Stomach (tissue), 4 donors: ENCODE data around the gene MYO9A.

Experiments
- POLR2AphosphoS5 ChIP-seq, 3 donors: sonication (generic); formaldehyde crosslinking; IDR thresholded peaks; one replicate each; pipeline ENCODE4 v1.6.1; 2016; ENCODE audit warnings: antibody characterized with exemption in 3 of 3
- TF ChIP-seq, protein P1 (sequence below), 7 experiments: fragments of 450-650 bp in 4 of 7; fragments of 200-600 bp in 3 of 7; sonication (generic) in 3 of 7; IDR thresholded peaks; one replicate each; pipeline ENCODE4 v1.5.1; 2016 to 2019; ENCODE audit warnings: antibody characterized with exemption in 7 of 7, control low read depth in 2 of 7, mild to moderate bottlenecking in 1 of 7

DNA sequence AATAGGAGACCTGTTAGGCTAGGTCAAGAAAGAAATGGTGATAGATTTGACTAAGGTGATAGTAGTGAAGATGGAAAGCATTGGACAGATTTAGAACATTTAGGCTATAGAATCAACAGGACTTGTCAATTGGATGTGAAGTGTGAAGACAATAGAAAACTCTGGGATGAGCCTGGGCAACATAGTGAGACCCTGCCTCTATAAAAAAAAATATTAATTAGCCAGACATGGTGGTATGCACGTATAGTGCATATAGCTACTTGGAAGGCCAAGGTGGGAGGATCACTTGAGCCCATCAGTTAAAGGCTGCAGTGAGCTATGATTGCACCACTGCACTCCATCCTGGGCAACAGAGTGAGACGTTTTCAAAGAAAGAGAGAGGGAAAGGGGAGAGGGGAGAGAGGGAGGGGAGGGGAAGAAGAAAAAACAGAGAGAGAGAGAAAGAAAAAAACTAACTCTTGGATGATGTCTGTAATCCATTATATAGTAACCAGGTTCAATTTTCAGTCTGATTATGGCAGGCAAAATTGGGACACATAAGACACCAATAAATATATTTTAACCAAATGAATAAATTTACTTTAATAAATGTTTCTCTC lies 9.9 kb upstream of the MYO9A start:
- TF ChIP-seq, protein P1, sequence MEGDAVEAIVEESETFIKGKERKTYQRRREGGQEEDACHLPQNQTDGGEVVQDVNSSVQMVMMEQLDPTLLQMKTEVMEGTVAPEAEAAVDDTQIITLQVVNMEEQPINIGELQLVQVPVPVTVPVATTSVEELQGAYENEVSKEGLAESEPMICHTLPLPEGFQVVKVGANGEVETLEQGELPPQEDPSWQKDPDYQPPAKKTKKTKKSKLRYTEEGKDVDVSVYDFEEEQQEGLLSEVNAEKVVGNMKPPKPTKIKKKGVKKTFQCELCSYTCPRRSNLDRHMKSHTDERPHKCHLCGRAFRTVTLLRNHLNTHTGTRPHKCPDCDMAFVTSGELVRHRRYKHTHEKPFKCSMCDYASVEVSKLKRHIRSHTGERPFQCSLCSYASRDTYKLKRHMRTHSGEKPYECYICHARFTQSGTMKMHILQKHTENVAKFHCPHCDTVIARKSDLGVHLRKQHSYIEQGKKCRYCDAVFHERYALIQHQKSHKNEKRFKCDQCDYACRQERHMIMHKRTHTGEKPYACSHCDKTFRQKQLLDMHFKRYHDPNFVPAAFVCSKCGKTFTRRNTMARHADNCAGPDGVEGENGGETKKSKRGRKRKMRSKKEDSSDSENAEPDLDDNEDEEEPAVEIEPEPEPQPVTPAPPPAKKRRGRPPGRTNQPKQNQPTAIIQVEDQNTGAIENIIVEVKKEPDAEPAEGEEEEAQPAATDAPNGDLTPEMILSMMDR (IDR thresholded peaks at IDR 0.05): no peak
- no peak for TF ChIP-seq POLR2AphosphoS5 (IDR thresholded peaks at IDR 0.05)
